Right atrium auricular region (tissue), 2 donors: ENCODE results near the gene NRG3. TPM values are rescaled to one million over a fixed set of nuclear protein-coding genes. Genes with fewer than 3 reads are reported as not detected.

ENCODE experiments used
- DNase-seq: peaks from one replicate; pipeline ENCODE4 v3.0.0-alpha.2; 2019; ENCODE audit warnings: low spot score
- H3K27ac ChIP-seq, 2 donors: fragments of 200-600 bp; sonication (generic); 1 replicate in 1 of 2; 2 replicates in 1 of 2; pipeline ENCODE4 v1.5.1; 2016 to 2019
- H3K27me3 ChIP-seq, 2 donors: fragments of 200-600 bp; sonication (generic); one replicate each; pipeline versions ENCODE4 v1.5.1 to v1.6.0; 2017 to 2019
- H3K36me3 ChIP-seq: fragments of 200-600 bp; sonication (generic); one replicate; pipeline ENCODE4 v1.5.1; 2016
- H3K4me1 ChIP-seq, 2 donors: fragments of 200-600 bp; sonication (generic); one replicate each; pipeline versions ENCODE4 v1.5.1 to v1.6.0; 2017 to 2019
- H3K4me3 ChIP-seq, 2 donors: fragments of 200-600 bp; sonication (generic); 1 replicate in 1 of 2; 2 replicates in 1 of 2; pipeline ENCODE4 v1.5.1; 2017 to 2019; ENCODE audit warnings: mild to moderate bottlenecking in 1 of 2, moderate library complexity in 1 of 2
- H3K9me3 ChIP-seq, 2 donors: fragments of 200-600 bp; sonication (generic); one replicate each; pipeline ENCODE4 v1.5.1; 2019
- total RNA-seq, 2 donors: library from RNA; depleted of rRNA; stranded (reverse); fragments of >200 nt; gene quantifications; one replicate each; pipeline ENCODE4 v1.1.0, GENCODE V29; 2016
- TF ChIP-seq, protein P1 (sequence below), 2 donors: fragments of 200-600 bp; sonication (generic); IDR thresholded peaks; one replicate each; pipeline ENCODE4 v1.5.1; 2019; ENCODE audit warnings: antibody characterized with exemption in 2 of 2

NRG3 gene
- total RNA-seq, 2 donors from 2014 or later = 0.70 to 1.4 TPM

DNA sequence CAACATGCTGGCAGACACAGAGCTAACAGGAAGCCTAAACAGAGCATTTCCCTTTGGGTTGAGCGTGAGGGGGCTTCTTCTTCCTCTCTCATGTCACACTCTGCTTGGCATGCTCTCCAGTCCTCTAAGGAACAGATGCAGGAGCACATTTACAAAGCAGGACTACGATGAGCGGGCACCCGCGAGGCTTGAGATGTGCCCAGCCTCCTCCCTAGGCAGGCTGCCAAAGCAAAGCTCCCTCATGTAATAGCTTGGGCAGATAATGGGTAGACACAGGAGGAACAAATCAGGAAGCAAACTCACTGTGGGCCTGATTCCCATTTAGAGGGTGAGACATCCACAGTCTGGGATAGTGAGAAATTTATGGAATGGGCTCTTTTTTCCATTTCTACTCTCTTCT lies 519.1 kb downstream of the NRG3 start:
- Histone ChIP-seq H3K36me3 (no peaks in the 10 kb centered on the region), H3K9me3 (no peaks in the 10 kb centered on the region), H3K4me3 (no peak overlapping the region), H3K27ac (no peak overlapping the region), H3K27me3 (no peaks in the 10 kb centered on the region), H3K4me1 (no peaks in the 10 kb centered on the region)
- TF ChIP-seq, protein P1, sequence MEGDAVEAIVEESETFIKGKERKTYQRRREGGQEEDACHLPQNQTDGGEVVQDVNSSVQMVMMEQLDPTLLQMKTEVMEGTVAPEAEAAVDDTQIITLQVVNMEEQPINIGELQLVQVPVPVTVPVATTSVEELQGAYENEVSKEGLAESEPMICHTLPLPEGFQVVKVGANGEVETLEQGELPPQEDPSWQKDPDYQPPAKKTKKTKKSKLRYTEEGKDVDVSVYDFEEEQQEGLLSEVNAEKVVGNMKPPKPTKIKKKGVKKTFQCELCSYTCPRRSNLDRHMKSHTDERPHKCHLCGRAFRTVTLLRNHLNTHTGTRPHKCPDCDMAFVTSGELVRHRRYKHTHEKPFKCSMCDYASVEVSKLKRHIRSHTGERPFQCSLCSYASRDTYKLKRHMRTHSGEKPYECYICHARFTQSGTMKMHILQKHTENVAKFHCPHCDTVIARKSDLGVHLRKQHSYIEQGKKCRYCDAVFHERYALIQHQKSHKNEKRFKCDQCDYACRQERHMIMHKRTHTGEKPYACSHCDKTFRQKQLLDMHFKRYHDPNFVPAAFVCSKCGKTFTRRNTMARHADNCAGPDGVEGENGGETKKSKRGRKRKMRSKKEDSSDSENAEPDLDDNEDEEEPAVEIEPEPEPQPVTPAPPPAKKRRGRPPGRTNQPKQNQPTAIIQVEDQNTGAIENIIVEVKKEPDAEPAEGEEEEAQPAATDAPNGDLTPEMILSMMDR (IDR thresholded peaks at IDR 0.05) = no peak
- DNase-seq = no peak

DNA sequence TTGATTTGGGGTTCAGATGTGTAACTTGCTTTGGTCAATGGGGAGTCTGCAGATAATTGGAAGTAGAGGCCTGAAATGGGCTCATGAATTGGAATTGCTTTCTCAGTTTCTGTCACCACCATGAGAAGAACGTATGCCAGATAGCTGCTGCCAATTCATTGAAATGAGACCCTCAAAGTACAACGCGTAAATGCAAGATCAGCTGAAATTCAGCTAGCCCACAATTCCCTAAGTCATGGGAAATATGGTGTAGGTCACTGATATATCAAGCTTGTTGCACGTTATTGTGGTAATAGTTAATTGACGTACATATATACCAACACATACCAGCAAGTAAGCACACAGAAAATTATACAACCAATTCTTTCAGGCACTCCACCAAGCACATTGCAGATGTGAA lies 520.0 kb downstream of the NRG3 start:
- no peaks in the 10 kb centered on the region for H3K27me3 ChIP-seq
- H3K36me3 ChIP-seq = no peaks in the 10 kb centered on the region
- DNase-seq = no peak
- no peaks in the 10 kb centered on the region for H3K9me3 ChIP-seq
- no peak overlapping the region for H3K27ac ChIP-seq
- no peaks in the 10 kb centered on the region for H3K4me1 ChIP-seq
- TF ChIP-seq, protein P1 (IDR thresholded peaks at IDR 0.05) = no peak
- H3K4me3 ChIP-seq = no peak overlapping the region

DNA sequence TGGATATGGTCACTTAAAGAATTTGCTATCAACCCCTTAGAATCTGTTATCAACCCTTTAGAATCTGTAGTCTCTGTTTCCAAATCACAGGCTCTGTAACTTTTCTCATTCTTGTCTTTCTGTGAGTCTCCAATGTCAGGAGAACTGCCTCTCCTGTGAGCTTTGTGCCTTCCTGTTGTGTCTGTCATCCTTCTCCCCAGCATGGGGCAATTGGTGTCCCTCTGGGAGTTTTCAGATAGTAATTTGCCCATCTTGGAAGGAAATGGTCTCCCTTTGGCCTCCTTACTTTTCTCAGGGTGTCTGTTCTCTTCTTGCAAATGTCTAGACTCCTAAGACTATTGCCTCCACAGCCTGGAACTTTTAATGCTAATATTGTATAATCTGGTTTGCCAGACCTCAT lies 521.9 kb downstream of the NRG3 start:
- DNase-seq = no peak
- no peaks in the 10 kb centered on the region for H3K4me1 ChIP-seq
- no peak overlapping the region for H3K4me3 ChIP-seq
- TF ChIP-seq, protein P1 (IDR thresholded peaks at IDR 0.05) = no peak
- H3K27ac ChIP-seq = no peak overlapping the region
- no peaks in the 10 kb centered on the region for H3K27me3 ChIP-seq
- no peaks in the 10 kb centered on the region for H3K9me3 ChIP-seq
- H3K36me3 ChIP-seq = no peaks in the 10 kb centered on the region

DNA sequence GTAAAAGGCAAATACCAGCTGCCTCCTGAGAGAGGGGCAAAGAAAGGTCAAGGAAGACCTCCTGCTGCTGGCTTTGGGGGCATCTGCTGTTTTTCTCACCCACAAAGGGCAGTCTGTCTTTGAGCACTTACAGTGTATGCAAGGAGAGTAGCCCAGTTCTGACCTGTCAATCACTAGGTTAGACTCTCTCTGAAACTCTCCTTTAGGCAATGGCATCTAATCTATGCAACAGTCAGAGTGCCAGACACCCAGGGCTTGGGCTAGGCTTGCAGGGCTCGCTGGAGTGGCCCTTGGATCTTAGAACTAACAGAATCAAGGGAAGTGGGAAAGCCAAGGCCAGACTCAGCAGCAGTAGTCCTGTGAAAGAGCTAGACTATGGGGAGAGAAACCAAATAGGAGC lies 522.9 kb downstream of the NRG3 start:
- Histone ChIP-seq H3K27me3 (no peaks in the 10 kb centered on the region), H3K36me3 (no peaks in the 10 kb centered on the region), H3K9me3 (no peaks in the 10 kb centered on the region), H3K4me1 (no peaks in the 10 kb centered on the region), H3K27ac (no peak overlapping the region), H3K4me3 (no peak overlapping the region)
- no peak for DNase-seq
- TF ChIP-seq, protein P1 (IDR thresholded peaks at IDR 0.05) = no peak

DNA sequence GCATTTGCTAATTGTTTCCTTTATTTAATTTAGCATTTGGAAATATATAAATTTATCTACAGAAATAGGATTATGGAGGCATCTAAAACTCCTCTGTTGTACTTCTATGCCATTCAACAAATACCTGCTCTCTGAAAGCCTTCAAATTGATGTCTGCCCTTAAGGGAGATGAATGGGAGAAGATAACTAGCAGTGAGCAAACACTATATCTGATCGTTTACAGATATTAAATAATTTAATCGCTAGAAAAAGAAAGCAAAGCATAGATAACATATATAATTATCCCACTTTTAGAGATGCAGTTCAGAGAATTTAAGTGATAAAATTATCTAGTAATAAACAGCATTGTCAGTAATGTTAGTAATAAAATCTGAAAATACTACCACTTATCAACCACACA lies 524.9 kb downstream of the NRG3 start:
- H3K27ac ChIP-seq = no peak overlapping the region
- H3K27me3 ChIP-seq = no peaks in the 10 kb centered on the region

DNA sequence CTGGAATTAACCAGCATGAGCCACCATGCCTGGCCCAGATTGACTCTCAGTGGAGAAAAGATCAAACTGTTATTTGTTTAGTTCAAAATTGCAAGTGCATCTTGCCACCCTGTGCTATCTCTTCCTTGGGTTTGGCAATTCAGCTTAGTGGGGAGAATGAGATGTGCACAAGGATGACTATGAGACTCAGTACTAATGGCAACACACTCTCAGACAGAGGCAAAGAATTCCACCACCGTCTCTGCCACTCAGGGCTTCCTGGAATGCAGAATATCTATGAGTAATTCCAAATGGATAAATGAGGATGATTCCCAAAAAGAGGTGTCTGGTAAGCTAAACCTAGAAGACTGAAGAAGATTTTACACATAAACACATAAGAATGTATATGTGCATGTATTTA lies 525.8 kb downstream of the NRG3 start:
- no peaks in the 10 kb centered on the region for H3K36me3 ChIP-seq
- no peaks in the 10 kb centered on the region for H3K27me3 ChIP-seq
- no peak overlapping the region for H3K27ac ChIP-seq
- DNase-seq = no peak
- TF ChIP-seq, protein P1 (IDR thresholded peaks at IDR 0.05) = no peak
- no peak overlapping the region for H3K4me3 ChIP-seq
- H3K4me1 ChIP-seq = no peaks in the 10 kb centered on the region
- no peaks in the 10 kb centered on the region for H3K9me3 ChIP-seq

More for the DNA sequence above, 524.9 kb downstream of the NRG3 start:
- Histone ChIP-seq H3K4me1 (no peaks in the 10 kb centered on the region), H3K36me3 (no peaks in the 10 kb centered on the region), H3K4me3 (no peak overlapping the region), H3K9me3 (no peaks in the 10 kb centered on the region)
- TF ChIP-seq, protein P1 (IDR thresholded peaks at IDR 0.05) = no peak
- DNase-seq = no peak
